Measurements from ENCODE around the gene PCLAF. TPM values are rescaled to one million over a fixed set of nuclear protein-coding genes. Genes with fewer than 3 reads are reported as not detected.
"Not testable (repeated sequence)": the region's sequence is repeated elsewhere in the genome, so short reads cannot be mapped to it uniquely, and the experiment has no call there.

PCLAF gene
- polyA plus RNA-seq, 4 donors, result 3.5 to 89.1 (median 24.9) TPM

DNA sequence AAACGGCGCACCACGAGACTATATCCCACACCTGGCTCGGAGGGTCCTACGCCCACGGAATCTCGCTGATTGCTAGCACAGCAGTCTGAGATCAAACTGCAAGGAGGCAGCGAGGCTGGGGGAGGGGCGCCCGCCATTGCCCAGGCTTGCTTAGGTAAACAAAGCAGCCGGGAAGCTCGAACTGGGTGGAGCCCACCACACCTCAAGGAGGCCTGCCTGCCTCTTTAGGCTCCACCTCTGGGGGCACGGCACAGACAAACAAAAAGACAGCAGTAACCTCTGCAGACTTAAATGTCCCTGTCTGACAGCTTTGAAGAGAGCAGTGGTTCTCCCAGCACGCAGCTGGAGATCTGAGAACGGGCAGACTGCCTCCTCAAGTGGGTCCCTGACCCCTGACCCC is 54.3 kb downstream of the PCLAF start:
- H3K4me1 ChIP-seq (ENCODE audit: control insufficient read depth in 3 of 3, insufficient read depth in 2 of 3, low read depth in 1 of 3, low read length in 2 of 3); DNase-seq; H3K36me3 ChIP-seq (ENCODE audit: control insufficient read depth in 3 of 3, insufficient read depth in 2 of 3, low read depth in 1 of 3, low read length in 3 of 3); H3K4me3 ChIP-seq (ENCODE audit: low read depth in 1 of 3, low read length in 3 of 3); H3K9me3 ChIP-seq (ENCODE audit: control insufficient read depth in 2 of 2, insufficient read depth in 1 of 2, low read depth in 1 of 2, low read length in 1 of 2); H3K27me3 ChIP-seq (ENCODE audit: control insufficient read depth in 3 of 3, insufficient read depth in 3 of 3, low read length in 3 of 3); H3K27ac ChIP-seq (ENCODE audit: low read depth in 1 of 3, low read length in 2 of 3); FAIRE-seq: not testable (repeated sequence)
- 4 to 52% (median 30%) methylated on average over 1 to 8 of the region's 15 CpGs for WGBS, 3 donors

DNA sequence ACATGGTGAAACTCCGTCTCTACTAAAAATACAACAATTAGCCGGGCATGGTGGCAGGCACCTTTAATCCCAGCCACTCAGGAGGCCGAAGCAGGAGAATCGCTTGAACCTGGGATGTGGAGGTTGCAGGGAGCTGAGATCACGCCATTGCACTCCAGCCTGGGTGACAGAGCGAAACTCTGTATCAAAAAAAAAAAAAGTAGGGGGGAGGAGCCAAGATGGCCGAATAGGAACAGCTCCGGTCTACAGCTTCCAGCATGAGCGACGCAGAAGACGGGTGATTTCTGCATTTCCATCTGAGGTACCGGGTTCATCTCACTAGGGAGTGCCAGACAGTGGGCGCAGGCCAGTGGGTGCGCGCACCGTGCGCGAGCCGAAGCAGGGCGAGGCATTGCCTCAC is 54.8 kb downstream of the PCLAF start:
- H3K4me1 ChIP-seq (ENCODE audit: control insufficient read depth in 3 of 3, insufficient read depth in 2 of 3, low read depth in 1 of 3, low read length in 2 of 3); H3K27ac ChIP-seq (ENCODE audit: low read depth in 1 of 3, low read length in 2 of 3); H3K36me3 ChIP-seq (ENCODE audit: control insufficient read depth in 3 of 3, insufficient read depth in 2 of 3, low read depth in 1 of 3, low read length in 3 of 3); FAIRE-seq; DNase-seq; H3K9me3 ChIP-seq (ENCODE audit: control insufficient read depth in 2 of 2, insufficient read depth in 1 of 2, low read depth in 1 of 2, low read length in 1 of 2); H3K27me3 ChIP-seq (ENCODE audit: control insufficient read depth in 3 of 3, insufficient read depth in 3 of 3, low read length in 3 of 3); H3K4me3 ChIP-seq (ENCODE audit: low read depth in 1 of 3, low read length in 3 of 3): not testable (repeated sequence)
- 76 to 91% (median 87%) methylated on average over 6 to 11 of the region's 20 CpGs for WGBS, 3 donors

DNA sequence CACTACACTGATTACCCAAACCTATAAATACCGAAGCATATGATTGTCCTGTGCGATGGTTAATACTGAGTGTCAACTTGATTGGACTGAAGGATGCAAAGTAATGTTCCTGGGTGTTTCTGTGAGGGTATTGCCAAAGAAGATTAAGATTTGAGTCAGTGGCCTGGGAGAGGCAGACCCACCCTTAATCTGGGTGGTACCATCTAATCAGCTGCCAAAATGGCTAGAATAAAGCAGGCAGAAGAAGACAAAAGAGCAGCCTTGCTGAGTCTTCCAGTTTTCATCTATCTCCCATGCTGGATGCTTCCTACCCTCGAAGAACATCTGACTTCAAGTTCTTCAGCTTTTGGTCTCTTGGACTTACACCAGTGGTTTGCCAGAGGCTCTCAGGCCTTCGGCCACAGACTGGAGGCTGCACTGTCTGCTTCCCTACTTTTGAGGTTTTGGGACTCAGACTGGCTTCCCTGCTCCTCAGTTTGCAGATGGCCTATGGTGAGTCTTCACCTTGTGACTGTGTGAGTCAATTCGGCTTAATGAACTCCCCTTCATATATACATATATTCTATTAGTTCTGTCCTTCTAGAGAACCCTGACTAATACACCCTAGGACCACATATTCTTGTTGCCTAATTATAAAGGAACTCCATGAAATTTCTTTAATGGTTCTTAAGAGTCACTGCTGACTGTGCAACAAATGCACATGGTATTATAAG is 56.9 kb downstream of the PCLAF start:
- Histone ChIP-seq H3K9me3 (ENCODE audit: control insufficient read depth in 2 of 2, insufficient read depth in 1 of 2, low read depth in 1 of 2, low read length in 1 of 2) (no peaks in the 10 kb centered on the region), H3K36me3 (ENCODE audit: control insufficient read depth in 3 of 3, insufficient read depth in 2 of 3, low read depth in 1 of 3, low read length in 3 of 3) (peaks cover 0 to 3% (median 0%) of the 10 kb centered on the region in 3 donors), H3K4me1 (ENCODE audit: control insufficient read depth in 3 of 3, insufficient read depth in 2 of 3, low read depth in 1 of 3, low read length in 2 of 3) (no peaks in the 10 kb centered on the region), H3K27ac (ENCODE audit: low read depth in 1 of 3, low read length in 2 of 3) (no peak overlapping the region), H3K4me3 (ENCODE audit: low read depth in 1 of 3, low read length in 3 of 3) (no peak overlapping the region), H3K27me3 (ENCODE audit: control insufficient read depth in 3 of 3, insufficient read depth in 3 of 3, low read length in 3 of 3) (no peaks in the 10 kb centered on the region)
- no peak for DNase-seq
- 92 to 94% (median 94%) methylated on average over 5 of the region's 5 CpGs for WGBS, 3 donors
- FAIRE-seq, result no peak

DNA sequence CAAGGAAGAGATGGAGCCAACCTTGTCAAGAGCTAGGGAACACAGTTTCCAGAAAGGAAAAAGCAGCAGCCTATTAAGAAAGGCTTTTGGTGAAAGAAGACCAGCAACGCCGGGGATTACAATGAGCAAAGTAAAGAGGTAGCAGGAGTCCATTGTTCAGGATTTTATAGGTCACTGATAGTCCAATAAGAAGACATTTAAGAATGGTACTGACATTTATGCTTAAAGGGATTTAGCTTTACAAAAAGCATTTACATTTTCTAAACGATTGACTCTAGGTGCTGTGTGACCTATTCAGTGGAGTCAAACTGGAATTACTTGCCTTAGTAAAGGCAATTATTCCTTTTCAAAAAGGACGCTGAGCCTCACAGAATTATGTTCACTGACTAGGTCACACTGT is 66.0 kb downstream of the PCLAF start:
- no peaks in the 10 kb centered on the region for H3K9me3 ChIP-seq (ENCODE audit: control insufficient read depth in 2 of 2, insufficient read depth in 1 of 2, low read depth in 1 of 2, low read length in 1 of 2)
- 73 to 84% (median 80%) methylated on average over 4 of the region's 4 CpGs for WGBS, 3 donors
- DNase-seq (no peak), FAIRE-seq (no peak)
- no peak overlapping the region for H3K4me3 ChIP-seq (ENCODE audit: low read depth in 1 of 3, low read length in 3 of 3)
- H3K36me3 ChIP-seq (ENCODE audit: control insufficient read depth in 3 of 3, insufficient read depth in 2 of 3, low read depth in 1 of 3, low read length in 3 of 3), result peaks cover 0 to 2% (median 0%) of the 10 kb centered on the region in 3 donors
- H3K27ac ChIP-seq (ENCODE audit: low read depth in 1 of 3, low read length in 2 of 3), result no peak overlapping the region
- H3K27me3 ChIP-seq (ENCODE audit: control insufficient read depth in 3 of 3, insufficient read depth in 3 of 3, low read length in 3 of 3), result no peaks in the 10 kb centered on the region
- H3K4me1 ChIP-seq (ENCODE audit: control insufficient read depth in 3 of 3, insufficient read depth in 2 of 3, low read depth in 1 of 3, low read length in 2 of 3), result no peaks in the 10 kb centered on the region

DNA sequence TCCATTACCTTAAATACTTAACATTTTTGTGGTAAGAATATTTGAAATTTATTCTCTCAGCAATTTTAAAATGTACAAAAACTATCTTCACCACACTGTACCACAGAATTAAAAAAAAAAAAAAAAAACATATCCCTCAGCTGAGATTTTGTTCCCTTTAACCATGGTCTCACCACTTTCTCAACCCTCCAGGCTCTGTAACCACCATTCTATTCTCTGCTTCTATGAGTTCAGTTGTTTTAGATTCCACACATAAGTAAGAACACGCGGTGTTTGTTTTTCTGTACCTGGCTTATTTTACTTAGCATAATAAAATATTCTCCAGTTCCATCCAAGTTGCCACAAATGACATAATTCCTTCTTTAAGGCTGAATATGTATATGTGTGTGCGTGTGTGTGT is 66.8 kb downstream of the PCLAF start:
- no peaks in the 10 kb centered on the region for H3K27me3 ChIP-seq (ENCODE audit: control insufficient read depth in 3 of 3, insufficient read depth in 3 of 3, low read length in 3 of 3)
- no peak overlapping the region for H3K27ac ChIP-seq (ENCODE audit: low read depth in 1 of 3, low read length in 2 of 3)
- DNase-seq (no peak), FAIRE-seq (no peak)
- no peak overlapping the region for H3K4me3 ChIP-seq (ENCODE audit: low read depth in 1 of 3, low read length in 3 of 3)
- H3K36me3 ChIP-seq (ENCODE audit: control insufficient read depth in 3 of 3, insufficient read depth in 2 of 3, low read depth in 1 of 3, low read length in 3 of 3), result peaks cover 0 to 2% (median 0%) of the 10 kb centered on the region in 3 donors
- 93 to 97% (median 96%) methylated on average over 3 of the region's 3 CpGs for WGBS, 3 donors
- no peaks in the 10 kb centered on the region for H3K9me3 ChIP-seq (ENCODE audit: control insufficient read depth in 2 of 2, insufficient read depth in 1 of 2, low read depth in 1 of 2, low read length in 1 of 2)
- no peaks in the 10 kb centered on the region for H3K4me1 ChIP-seq (ENCODE audit: control insufficient read depth in 3 of 3, insufficient read depth in 2 of 3, low read depth in 1 of 3, low read length in 2 of 3)

Other genes with a start within 250 kb of the PCLAF start
- gene SNX22, start 229.7 kb downstream of the PCLAF start, polyA plus RNA-seq, result 1 to 10 TPM in 2 of 4 donors, under 1 TPM in 2; 0.54 to 1.8 (median 1.1) TPM
- 100 to 1,000 TPM; 248 to 895 (median 413) TPM for gene PPIB, start 218.4 kb downstream of the PCLAF start, polyA plus RNA-seq
- 10 to 100 TPM in 1 of 4 donors, 1 to 10 TPM in 3; 2.5 to 12.3 (median 4.0) TPM for gene CSNK1G1, start 25.3 kb downstream of the PCLAF start, polyA plus RNA-seq
- gene TRIP4, start 6.4 kb upstream of the PCLAF start, polyA plus RNA-seq, result 10 to 100 TPM; 21.9 to 63.3 (median 30.7) TPM
- 10 to 100 TPM in 1 of 4 donors, 1 to 10 TPM in 3; 6.8 to 22.5 (median 8.4) TPM for gene ZNF609, start 79.1 kb upstream of the PCLAF start, polyA plus RNA-seq

Data from small intestine (tissue), 7 donors.